HG03457 (cell line): ENCODE data around the gene RC3H1.
"Not testable (repeated sequence)": the region's sequence is repeated elsewhere in the genome, so short reads cannot be mapped to it uniquely, and the experiment has no call there.

ENCODE experiments used
- ATAC-seq: cut with Tn5 transposase; IDR thresholded peaks from one replicate; pipeline ENCODE4 v1.9.1; 2021; ENCODE audit warnings: moderate number of reproducible peaks; ENCODE audit not compliant: unreplicated experiment

The RC3H1 gene

DNA sequence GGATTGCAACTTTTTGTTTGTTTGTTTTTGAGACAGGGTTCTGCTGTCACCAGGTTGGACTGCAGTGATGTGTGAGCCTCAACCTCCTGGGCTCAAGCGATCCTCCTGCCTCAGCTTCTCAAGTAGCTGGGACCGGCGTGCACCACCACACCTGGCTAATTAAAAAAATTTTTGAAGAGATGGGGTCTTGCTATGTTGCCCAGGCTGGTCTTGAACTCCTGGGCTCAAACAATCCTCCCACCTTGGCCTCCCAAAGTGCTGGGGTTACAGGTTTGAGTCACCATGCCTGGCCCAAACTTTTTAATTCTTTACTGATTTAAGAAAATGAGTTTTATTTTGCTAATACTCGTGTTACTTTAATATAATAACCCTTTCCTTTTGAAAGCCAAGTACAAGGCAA lies 73.6 kb downstream of the RC3H1 start:
- no peak for ATAC-seq

DNA sequence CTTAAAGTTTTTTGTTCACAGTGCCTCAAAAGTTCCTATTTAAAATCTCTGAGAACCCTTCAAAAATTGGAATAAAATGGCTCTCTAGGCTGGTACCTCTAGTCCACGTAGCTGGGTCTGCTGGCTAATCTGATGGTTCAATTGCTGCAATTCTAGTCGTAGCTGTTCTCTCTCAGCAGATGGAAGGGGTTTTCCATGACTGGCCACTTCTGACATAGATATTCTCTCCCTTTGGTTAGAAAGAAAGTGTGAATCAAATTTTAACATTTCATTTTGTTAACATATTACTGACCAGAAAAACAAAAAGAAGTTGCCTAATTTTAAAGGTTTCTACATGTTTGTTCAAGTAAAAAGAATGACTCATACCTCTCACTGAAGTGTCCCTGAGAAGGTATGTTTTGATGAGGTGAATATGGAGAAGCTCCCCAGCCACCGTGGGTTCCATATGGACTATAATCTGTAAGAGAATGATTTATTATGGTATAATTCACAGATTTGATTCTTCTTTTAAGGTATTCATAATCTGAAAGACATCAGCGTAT lies 75.7 kb downstream of the RC3H1 start:
- no peak for ATAC-seq

DNA sequence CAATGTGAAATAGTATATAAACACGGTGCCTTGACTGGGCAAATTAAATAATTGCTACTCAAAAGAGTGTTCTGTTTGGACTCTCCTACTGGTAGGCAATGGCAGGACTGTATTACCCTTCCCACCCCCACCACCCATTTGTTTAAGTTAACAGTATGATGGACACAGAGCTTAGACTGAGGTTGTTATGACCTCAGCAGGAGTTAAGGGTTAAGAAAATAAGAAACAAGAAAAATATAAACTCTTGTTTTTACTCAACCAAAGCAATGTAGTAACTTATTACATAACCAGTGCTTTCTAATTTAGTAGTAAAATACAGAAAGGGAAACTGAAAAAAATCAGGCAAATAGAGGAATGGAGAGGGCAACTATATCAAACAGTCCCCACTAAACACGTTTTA lies 85.1 kb downstream of the RC3H1 start:
- ATAC-seq: no peak

DNA sequence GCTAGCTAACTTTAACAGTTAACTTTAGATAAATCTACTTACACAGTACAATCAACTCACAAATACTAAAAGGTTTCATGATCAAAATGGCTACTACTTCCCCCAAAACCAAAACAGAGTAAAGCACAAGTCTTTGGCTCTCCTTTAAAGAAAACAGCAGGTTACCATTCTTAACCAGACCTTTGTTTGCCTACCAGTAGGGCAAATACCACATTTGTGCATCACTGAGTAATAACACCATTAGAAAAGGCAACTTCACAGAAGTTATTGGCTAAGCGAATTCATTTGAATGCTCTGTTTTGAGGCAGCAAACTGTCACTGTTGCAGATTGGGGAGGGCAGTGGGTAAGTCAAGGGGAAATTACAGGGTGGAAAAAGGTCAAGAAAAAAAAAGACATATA lies 87.7 kb downstream of the RC3H1 start:
- ATAC-seq: no peak

DNA sequence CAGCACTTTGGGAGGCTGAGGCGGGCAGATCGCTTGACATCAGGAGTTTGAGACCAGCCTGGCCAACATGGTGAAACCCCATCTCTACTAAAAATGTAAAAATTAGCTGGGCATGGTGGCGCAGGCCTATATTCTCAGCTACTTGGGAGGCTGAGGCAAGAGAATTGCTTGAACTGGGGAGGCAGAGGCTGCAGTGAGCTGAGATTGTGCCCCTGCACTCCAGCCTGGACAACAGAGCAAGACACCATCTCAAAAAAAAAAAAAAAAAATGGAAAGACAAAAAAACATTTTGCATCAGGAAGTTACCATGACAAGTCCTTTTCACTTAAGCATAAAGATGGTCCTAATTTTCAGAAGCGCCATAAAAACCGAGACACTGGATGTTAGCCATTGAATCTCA lies 91.6 kb downstream of the RC3H1 start:
- ATAC-seq: not testable (repeated sequence)

DNA sequence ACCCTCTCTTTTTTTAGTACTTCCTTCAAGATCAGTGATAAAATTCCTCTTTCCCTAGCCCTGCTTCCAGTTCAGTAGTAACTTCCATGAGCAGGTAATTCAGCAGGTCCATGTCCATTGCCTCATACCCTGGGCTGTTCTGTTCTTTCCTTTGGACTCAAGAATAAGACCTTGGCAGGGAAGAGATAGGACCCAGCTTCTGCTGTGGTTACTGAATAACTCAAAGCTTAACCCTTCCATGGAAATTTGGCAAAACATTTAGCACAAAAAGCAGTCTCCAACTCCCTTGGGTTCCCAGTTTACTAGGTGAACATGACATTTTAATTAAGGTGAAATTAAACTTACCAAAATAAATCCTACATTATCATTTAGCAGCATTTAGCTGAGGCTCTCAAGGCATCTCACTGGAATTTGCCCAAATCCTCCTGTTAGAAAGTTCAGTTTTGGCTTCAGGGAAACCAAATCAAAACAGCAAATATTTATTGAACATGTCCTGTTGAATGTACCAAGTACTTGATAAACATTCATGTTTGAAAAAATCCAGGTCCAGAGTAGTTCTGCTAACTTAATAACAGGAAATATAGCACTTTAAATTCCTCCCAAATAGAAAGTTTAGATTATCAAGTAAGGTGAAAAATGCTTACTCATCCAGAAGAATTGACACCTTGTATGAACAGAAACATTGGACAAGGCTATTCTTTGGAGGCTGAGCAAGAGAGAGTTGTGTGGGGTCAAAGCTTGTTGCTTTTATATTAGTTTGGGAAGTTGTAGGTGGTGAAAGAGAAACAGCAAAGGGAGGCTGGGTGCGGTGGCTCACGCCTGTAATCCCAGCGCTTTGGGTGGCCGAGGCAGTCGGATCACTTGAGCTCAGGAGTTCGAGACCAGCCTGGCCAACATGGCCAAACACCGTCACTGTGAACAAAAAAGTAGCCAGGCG lies 96.6 kb downstream of the RC3H1 start:
- no peak for ATAC-seq

DNA sequence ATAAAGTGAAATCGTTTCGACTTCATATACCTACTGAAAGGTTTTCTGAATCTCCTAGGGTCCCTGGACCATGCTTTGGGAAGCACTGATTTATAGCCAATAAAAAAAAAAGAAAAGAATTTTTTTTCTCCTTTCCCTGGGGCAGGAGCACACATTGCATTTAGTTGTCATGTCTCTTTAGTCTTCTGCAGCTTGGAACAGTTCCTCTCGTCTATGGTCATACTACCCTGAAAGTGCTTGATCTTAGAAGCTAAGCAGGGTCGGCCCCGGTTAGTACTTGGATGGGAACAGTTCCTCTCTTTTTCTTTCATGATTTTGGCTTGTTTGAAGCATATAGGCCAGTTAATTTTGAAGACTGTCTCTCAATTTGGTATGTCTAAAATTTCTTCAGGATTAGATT lies 101.3 kb downstream of the RC3H1 start:
- no peak for ATAC-seq

DNA sequence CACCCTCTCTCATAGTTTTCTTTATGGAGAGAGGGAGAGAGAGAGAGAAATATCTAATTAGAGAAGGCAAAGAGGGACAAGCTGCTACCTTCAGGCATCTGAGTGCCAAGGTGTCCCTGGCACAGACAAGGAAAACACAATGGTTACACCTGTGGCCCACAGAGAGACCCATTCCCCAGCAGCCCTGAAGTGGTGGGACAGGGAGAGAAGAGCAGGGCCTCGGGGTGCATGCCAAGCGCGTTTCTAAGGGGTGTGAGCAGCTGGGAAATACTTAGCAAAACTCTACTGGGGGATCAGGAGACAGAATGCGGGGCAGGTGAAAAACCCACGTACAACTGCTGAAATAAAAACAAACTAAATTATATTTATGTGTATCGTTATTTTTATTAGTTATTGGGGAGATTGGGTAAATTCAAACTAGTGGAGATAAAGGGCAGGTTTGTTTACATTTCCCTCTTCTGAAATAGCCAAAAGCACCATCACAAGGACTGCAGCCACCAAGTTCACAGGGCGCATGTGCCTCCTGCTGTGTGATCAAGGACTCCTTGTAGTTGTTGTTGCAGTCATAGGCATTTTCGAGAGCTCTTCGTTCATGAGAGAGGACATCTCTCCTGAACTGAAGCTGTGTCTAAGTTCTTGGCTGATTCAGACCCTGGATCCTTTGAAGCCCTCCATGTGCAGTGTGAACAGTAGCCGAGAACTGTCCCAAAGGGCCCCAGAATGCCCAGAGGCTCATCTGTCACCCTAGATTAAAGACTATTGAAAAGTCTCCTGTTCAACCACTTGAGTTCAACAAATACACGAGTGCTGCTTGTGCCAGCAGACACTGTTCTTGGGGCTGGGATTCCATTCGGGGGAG lies 104.3 kb downstream of the RC3H1 start:
- no peak for ATAC-seq

DNA sequence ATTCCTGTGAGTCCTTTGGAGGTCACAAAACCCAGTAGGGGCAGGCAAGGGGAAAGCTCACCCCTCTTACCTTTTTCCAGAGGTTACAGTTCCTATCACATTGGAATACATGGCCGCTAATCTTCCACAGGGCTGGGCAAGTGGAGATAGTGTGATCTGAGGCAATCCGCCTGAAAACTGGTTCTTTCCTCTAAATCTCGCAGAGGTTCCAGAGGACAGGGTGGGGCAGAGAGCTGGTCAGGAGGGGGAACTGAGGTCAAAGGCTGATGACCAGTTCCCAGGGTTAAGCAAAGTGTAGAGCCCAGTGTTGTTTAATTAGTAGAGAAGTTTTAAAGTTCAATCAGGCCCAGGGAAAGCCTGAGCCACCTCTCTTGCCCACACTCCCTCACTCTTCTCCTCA lies 105.0 kb downstream of the RC3H1 start, which contains the start of gene SERPINC1:
Gene SERPINC1, minus strand, starts transcription at position 179 of the 400 bp plus-strand sequence. Its CDS starts 68 bp downstream, at position 111.
- ATAC-seq: no peak

DNA sequence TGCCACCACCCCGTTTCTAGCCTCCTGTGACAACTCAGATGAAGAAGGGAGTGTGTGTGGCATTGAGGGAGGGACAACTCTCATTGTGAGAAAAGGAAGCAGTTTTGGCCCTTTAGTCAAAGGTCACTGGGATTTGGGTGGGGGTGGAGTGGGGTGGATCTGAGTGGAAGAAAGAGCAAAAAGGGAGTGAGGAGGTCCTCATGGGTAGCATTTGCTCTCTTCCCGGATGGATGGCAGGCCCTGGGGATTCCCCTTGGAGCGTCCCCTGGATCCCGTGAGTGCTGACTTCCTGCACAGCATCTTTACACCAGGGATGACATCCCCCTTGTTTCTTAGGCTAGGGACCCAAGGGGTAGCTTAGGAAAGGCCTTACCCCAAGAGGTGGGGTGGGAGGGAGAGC lies 105.5 kb downstream of the RC3H1 start:
- ATAC-seq: no peak

DNA sequence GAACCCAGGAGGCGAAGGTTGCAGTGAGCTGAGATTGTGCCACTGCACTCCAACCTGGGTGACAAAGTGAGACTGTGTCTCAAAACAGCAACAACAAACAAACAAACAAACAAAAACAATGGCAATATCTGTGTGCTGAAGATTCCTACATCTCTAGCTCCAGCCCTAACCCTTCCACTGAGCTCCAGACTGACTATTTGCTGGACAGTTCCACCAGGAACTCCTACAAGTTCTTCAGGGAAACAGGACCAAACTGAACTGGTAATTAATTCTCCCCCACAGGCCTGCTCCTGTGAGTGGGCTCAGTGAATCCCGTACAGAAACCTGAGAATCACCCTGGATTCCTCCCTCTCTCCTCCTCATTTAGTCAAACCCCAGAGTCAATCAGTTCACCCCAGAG lies 106.6 kb downstream of the RC3H1 start:
- ATAC-seq: no peak

DNA sequence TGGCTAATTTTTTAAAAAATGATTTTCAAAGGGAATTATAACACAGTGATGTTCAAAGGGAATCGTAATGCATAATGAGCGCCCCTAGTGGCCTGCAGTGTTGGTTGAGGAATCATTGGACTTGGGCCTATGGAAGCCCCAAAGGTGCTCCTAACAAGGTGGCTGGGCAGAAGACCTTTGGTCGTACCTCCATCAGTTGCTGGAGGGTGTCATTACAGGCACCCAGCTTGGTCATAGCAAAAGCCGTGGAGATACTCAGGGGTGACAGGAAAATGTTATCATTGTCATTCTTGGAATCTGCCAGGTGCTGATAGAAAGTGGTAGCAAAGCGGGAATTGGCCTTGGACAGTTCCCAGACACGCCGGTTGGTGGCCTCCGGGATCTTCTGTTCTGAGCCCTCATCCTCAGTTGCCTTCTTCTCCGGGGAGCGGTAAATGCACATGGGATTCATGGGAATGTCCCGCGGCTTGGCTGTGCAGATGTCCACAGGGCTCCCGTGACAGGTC lies 107.7 kb downstream of the RC3H1 start:
- ATAC-seq: no peak

DNA sequence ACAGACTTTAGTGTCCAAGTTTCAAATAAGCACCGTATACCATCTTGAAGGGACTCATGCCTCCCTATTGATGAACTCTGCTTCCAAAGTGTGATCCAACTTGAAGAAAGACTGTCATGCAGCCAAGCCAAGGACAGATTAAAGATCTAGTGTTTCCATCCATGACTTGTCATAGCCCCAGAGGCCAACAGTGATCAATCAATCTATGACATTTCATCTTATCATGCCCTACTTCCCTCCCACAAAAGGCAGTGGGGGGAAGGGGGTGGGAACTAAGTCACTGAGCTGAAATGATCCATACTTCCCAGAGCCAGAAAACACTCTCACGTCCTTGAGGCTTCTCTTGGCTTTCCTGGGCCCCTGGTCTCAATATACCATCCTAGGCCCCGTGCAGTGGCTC lies 109.0 kb downstream of the RC3H1 start:
- ATAC-seq: no peak

DNA sequence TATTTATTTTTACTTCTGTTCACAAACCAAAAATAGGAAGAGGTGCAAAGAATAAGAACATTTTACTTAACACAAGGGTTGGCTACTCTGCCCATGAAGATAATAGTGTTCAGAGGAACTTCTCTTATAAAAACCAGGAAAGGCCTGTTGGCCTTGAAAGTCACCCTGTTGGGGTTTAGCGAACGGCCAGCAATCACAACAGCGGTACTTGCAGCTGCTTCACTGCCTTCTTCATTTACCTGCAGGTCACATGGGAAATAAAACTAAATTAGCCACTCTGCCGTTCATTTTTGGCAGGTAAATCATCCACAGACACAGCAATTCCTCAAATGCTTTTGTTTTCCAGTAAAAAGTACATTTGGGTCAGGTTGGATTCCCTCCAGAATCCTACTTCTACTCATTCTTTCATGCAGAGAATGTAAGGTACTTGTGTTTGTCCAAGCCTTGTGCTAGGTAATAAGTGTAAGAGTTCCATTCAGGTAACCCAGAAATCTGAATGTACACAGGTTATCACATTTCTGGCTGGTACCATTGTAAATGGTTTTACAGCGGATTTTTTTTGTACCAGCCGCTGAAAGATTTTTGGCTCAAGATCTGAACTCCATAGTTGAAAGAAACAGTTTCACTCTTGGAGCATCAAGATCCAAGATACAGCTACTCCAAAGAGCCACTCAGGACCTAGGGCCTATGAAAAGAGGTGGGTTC lies 118.2 kb downstream of the RC3H1 start:
- no peak for ATAC-seq

DNA sequence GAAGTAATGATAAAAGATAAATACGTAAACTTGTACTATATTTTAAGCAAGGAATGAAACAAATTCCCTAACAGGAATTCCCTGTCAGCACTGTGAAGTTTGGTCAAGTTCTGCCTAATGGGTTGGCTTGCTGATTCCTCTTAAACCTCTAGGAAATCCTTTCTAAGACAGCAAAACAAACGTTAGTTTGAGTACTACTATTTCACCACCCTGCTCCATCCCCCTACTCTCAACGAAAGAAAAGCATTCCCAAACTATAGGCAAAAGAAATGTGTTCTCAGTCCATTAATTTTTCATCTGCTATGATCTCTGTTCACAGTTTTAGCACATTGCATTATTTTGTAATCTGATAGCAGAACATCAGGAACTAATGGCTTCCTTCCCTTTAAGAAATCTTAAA lies 121.2 kb downstream of the RC3H1 start:
- no peak for ATAC-seq

DNA sequence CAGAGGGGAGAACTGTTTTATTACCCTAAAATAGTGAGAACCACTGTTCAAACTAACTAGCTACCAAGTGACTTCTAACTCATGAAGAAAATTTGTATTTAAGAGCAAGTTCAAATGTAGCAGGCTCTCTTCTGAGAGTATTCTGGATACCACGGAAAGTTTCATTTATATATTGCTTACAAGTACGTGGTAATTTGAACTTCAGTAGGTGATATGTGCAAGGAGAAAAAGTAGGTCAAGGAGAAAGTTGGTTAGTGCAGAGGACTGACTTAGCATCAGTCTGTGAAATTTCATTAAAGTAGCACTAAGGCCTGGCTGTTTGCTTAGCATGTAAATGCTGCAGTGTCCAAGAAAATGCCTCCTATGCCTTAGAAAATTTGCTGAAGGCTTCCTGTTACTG lies 121.7 kb downstream of the RC3H1 start:
- ATAC-seq: no peak

DNA sequence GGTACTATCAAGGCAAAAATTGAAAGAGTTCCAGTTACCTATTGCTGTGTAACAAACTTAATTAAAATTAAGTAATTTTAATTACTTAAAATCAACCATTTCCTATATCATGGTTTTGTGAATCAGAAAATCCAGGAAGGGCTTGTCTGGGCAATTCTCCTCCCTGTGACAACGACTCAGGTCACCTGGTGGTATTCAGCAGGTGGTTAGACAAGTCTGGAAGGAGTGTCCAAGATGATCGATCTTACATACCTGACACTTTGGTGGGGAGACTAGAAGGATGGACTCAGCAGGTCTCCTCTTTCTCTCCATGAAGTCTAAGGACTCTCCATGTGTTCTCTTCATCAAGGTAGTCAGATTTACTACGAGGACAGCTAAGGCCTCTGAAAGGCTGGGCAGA lies 128.0 kb downstream of the RC3H1 start:
- ATAC-seq: no peak

DNA sequence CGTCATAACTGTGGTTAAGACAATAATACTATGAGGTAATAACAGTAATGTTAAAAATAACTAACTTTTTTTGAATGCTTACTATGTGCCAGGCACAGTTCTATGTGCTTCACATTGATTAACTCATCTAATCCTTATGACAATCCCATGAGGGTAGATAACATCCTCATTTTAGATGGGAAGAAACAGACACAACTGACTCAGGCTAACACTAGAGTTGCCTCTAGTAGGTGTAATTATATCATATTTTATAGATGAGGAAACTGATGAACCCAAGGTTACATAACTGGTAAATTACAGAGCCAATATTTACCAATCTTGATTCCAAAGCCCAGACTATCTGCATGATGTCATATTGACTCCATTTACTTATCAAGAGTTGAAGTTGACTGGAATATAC lies 128.5 kb downstream of the RC3H1 start:
- no peak for ATAC-seq

DNA sequence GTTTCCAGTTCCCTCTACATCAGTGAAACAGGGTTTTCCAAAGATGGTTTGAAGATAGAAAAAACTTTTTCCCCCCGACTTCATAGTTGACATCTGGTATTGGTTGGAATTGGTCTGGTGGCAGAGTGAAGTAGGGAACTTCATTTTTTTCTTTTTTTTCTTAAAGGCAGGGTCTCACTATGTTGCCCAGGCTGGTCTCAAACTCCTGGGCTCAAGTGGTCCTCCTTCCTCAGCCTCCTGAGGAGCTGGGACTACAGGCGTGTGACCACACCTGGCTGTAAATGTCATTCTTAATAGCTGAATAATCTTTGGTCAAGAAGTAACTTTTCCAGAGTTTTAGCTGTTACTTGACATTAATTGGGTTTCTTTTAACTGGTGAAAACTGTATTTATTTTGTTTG lies 132.3 kb downstream of the RC3H1 start:
- no peak for ATAC-seq

DNA sequence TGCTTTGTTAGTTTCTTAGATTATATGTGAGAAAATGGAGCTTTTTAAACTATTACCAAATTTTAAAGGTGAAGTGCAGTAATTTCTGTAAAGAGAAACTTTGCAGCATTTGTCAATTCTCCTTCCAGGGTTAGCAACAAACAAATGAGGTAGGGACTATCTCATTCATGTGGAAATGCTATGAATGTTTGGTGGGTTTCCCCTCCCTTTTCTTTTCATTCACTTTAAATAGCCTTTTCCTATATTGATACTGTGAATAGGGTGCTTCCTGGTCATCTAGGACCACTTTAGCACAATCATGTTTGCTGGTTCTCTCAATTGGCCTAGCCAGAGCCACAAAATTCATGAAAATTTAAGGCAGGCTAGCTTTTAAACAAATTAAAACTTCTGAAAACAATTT lies 133.4 kb downstream of the RC3H1 start:
- ATAC-seq: no peak

DNA sequence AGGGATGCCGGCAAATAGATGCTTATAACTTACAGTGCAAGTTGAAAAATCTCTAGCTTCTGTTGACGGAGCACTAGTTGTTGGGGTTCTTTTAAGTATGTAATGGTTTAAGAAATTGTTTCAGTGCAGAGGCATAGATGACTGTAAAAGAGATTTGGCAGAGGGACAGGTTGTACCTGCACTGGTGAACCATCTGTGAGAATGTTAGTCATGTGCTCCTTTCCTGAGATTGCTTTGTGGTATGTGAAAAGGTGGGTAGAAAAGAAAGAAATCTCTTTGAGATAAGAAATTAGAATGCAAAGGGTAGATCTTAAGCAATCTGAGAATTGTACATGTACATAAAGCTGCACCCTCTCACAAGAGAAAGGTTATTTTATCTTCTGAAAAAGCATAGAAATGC lies 134.5 kb downstream of the RC3H1 start:
- ATAC-seq: no peak
